SH-SY5Y (cell line): Measurements from ENCODE around the gene GRN.

Source experiments
- GATA2 ChIP-seq: IDR thresholded peaks from 2 replicates; pipeline ENCODE4 v1.6.1; 2011; ENCODE audit warnings: mild to moderate bottlenecking, low read depth, low read length
- GATA3 ChIP-seq: IDR thresholded peaks from 2 replicates; pipeline ENCODE4 v1.6.1; 2011; ENCODE audit warnings: low read depth, mild to moderate bottlenecking, low read length, moderate library complexity

Gene GRN

GRCh38 chr17:44330263-44330662 is 14.8 kb upstream of the GRN start:
- peak; percentile 36; the same call in 1 of the 2 replicates for TF ChIP-seq GATA2

DNA sequence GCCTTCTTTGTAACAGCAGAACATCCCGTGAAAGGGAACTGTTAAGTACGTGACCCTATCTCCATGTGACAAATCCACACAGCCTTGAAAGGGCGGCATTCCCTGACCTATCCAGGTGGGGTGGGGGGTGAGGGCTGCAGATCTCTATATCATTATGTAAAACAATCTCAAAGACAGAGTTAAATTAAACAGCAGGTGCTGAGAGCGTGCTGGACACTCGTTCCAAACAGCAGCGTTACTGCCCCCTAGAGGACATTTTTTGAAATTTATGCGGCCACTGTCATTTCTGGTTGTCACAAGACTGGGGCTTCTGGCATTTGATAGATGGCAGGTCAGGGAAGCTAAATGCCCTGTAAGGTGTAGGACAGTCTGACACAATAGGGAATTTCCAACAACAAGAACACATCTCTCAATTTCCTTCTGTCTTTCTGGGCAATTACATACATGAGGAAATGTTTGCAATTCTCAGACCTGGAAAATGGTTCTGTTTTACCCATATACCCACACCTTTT is 13.8 kb upstream of the GRN start:
- TF ChIP-seq GATA2 = no peak
- TF ChIP-seq GATA3 = no peak

DNA sequence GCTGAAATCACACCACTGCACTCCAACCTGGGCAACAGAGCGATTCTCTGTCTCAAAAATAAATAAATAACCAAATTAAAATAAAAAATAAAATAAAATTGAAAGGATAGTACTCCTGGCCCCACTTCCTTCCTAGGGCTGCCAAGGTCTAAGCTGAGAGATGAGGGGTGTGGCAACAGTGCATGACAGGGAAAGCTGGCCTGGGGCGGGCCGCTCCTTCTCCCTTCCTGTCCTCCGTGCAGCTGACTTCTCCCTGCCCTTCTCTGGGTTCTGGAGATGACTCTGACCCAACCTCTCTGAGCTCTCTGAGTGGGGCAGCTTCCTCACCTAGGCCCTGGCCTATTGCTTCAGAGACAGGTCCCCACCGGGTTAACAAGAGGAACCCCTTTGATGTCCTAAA is 11.7 kb upstream of the GRN start:
- TF ChIP-seq GATA2 = no peak

DNA sequence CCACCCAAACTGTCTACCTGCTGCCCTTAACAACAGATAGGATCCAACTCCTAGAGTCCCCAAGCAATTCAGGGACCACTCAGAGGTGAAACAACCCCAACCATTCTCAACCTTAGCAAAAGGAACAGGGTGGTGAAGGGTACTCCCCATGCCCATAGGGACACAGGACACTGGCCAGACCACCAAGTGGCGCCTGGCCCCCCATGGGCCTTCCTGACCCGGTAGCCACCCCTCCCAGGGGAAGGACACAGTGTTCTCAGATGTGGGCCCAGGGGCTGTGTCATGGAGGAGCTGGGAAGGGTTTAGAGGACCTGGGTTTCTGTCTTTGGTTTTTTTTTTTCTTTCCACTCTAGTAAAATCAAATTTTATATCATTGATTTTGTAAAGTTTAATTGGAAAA is 10.8 kb upstream of the GRN start:
- TF ChIP-seq GATA2 (no peak), GATA3 (no peak)

GRCh38 chr17:44334727-44335126 is 10.4 kb upstream of the GRN start:
- no peak for TF ChIP-seq GATA2

- TF ChIP-seq GATA2 (no peak), GATA3 (no peak)
Observed at GRCh38 chr17:44335564-44335963, 9.5 kb upstream of the GRN start.

- TF ChIP-seq GATA2 = no peak
- no peak for TF ChIP-seq GATA3
Observed at GRCh38 chr17:44335968-44336367, 9.1 kb upstream of the GRN start.

GRCh38 chr17:44338702-44339101 is 6.4 kb upstream of the GRN start:
- TF ChIP-seq GATA2 (no peak), GATA3 (no peak)

- TF ChIP-seq GATA3 (no peak), GATA2 (no peak)
Observed at GRCh38 chr17:44343510-44344209, 1.4 kb upstream of the GRN start.

DNA sequence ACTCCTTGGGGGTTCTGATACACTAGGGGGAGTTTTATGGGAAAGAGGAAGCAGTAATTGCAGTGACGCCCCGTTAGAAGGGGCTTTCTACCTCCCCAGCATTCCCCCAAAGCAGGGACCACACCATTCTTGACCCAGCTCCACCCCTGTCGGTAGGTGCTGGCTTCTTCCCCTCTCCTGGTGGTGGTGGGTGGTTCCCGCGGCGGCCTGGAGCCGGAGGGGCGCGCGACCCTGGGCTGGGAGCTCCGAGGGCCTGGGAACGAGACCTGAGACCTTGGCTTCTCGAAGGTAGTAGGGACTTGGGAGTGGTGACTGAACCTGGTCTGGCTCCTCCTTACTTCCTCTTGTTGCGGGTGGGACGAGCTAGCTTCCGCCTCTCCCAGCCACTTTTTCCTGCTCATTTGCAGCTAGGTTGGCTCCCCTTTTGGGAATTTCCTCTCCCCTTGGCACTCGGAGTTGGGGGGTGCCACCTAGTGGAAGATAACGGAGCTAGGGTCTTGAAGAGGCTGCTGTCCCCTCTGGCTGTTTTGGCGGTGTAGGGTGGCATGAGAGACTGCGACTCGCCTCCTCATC is 438 bp downstream of the GRN start:
- TF ChIP-seq GATA2 (no peak), GATA3 (no peak)

GRCh38 chr17:44346064-44346844 is 1.2 kb downstream of the GRN start:
- TF ChIP-seq GATA3 (no peak), GATA2 (no peak)

DNA sequence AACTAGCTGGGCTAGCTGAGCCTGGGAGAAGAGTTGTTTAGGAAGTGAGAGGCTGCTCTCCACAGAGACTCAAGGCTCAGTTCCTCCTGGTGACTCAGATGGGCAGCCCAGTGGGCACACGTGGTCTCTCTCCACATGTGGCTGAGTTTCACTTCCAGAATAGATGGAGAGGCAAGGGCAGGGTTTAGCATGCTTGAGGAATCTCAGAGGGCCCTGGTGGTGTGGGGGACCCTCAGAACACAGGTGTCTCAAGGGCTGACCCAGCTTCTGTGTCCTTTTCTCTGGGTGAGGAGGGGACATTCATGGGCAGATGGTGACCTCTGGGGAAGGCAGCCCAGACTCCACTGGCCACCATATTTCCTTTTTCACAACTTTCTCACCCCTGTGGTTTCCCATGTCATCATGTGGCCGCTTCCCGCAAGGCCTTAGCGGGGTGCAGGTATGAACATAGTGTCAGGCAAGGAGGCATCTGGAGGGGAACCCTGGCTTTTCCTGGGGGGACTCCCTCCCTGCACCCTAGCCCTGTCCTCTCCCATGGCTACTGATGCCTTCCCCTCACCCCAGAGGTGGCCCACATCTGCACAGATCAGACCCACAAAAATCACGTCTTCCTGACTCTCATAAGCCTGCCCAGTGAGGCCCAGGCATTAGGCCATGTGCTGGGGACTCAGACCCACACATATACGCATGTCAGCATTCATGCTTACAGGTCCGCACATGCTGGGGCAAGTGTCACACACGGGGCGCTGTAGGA is 3.3 kb downstream of the GRN start:
- no peak for TF ChIP-seq GATA2
- TF ChIP-seq GATA3 = no peak

- TF ChIP-seq GATA2 (no peak), GATA3 (no peak)
Observed at GRCh38 chr17:44348988-44349364, 3.9 kb downstream of the GRN start.

DNA sequence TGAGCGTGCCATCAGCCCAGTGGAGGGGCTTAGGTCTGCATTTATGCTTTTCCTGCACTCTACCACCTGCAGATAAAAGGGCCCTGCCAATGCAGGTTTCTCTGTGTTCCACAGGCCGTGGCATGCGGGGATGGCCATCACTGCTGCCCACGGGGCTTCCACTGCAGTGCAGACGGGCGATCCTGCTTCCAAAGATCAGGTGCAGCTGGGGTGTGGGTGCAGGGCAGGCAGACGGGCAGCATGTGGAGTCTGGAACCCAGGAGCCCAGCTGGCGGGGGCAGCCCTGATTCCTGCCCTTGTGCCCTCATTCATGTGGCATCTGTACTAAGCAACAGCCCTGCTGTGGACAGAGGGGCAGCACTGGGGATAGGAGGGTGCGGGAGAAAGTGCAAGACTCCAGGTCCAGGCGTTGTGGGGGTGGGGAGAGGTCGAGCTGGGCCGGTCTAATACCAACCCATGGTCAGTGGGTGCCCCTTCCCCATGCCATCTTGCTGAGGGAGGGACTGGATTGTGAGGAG is 4.5 kb downstream of the GRN start:
- TF ChIP-seq GATA3 = no peak
- TF ChIP-seq GATA2 = no peak

DNA sequence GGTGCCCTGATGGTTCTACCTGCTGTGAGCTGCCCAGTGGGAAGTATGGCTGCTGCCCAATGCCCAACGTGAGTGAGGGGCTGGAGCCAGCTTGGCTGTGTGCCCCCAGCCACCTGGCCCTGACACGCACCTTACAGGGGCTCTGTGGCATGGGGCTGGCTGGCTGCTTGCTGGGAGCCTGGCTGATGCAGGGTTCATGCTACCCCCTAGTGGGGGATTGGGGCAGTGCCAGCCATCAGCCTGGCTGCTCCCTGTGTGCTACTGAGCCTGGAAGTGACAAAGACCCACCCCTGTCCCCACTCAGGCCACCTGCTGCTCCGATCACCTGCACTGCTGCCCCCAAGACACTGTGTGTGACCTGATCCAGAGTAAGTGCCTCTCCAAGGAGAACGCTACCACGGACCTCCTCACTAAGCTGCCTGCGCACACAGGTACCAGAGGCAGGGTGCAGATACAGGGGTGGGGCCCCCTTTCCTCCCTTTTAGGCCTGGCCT is 5.7 kb downstream of the GRN start:
- TF ChIP-seq GATA2 (no peak), GATA3 (no peak)
